Vagina (tissue), 2 donors: ENCODE measurements around the gene ARHGEF28.

Source experiments
- POLR2A ChIP-seq, 2 donors: fragments of 450-650 bp; IDR thresholded peaks; one replicate each; pipeline ENCODE4 v1.6.1; 2017; ENCODE audit warnings: antibody characterized with exemption in 2 of 2, mild to moderate bottlenecking in 2 of 2, moderate library complexity in 2 of 2
- TF ChIP-seq, protein P1 (sequence below), 3 experiments: fragments of 450-650 bp in 2 of 3; fragments of 200-600 bp in 1 of 3; sonication (generic) in 1 of 3; IDR thresholded peaks; one replicate each; pipeline ENCODE4 v1.5.1; 2017 to 2019; ENCODE audit warnings: antibody characterized with exemption in 3 of 3, mild to moderate bottlenecking in 2 of 3, moderate library complexity in 2 of 3

DNA sequence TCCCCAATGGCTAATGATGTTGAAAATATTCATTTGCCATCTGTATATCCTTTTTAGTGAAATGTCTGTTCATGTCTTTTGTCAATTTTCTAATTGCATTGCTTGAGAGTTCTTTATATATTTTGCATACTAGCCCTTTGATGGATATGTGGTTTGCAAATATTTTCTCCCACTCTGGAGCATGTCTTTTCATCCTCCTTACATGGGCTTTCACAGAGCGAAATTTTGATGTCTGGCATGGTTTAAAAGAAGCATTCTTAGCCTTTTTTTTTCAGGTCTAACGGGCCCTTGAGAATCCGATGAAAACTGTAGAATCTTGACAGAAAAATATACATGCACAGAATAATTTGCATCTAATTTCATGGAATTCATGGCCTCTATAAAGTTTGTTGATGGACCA, 44.7 kb downstream of the ARHGEF28 start:
- no peak for TF ChIP-seq POLR2A (IDR thresholded peaks at IDR 0.05)
- TF ChIP-seq, protein P1, sequence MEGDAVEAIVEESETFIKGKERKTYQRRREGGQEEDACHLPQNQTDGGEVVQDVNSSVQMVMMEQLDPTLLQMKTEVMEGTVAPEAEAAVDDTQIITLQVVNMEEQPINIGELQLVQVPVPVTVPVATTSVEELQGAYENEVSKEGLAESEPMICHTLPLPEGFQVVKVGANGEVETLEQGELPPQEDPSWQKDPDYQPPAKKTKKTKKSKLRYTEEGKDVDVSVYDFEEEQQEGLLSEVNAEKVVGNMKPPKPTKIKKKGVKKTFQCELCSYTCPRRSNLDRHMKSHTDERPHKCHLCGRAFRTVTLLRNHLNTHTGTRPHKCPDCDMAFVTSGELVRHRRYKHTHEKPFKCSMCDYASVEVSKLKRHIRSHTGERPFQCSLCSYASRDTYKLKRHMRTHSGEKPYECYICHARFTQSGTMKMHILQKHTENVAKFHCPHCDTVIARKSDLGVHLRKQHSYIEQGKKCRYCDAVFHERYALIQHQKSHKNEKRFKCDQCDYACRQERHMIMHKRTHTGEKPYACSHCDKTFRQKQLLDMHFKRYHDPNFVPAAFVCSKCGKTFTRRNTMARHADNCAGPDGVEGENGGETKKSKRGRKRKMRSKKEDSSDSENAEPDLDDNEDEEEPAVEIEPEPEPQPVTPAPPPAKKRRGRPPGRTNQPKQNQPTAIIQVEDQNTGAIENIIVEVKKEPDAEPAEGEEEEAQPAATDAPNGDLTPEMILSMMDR (IDR thresholded peaks at IDR 0.05) = no peak
